Measurements from ENCODE around the gene OR1N1.

OR1N1 gene

DNA sequence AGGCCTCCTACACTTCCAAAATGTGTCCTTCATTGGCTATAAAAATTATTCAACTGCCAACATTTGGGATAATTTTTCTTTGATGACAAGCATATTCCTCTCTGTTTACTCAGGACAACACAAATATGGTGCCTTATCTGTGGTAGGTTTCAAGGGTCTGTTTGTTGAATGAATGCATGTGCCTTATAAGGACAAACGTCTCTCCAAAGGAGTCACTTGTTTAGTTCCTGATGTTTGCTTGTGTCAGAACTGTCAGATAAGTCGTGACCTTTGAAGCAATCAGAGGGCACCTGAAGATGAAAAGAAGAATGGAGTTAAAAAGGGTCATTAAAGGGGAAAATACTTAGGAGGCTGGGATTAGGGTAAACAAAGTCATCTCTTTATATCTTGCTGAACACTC lies 20.1 kb downstream of the OR1N1 start:
- TF ChIP-seq GATA3 (IDR thresholded peaks at IDR 0.05; ENCODE audit: low read depth, low read length): no peak
- no peak for TF ChIP-seq GATA2 (IDR thresholded peaks at IDR 0.05; ENCODE audit: low read depth, low read length)

DNA sequence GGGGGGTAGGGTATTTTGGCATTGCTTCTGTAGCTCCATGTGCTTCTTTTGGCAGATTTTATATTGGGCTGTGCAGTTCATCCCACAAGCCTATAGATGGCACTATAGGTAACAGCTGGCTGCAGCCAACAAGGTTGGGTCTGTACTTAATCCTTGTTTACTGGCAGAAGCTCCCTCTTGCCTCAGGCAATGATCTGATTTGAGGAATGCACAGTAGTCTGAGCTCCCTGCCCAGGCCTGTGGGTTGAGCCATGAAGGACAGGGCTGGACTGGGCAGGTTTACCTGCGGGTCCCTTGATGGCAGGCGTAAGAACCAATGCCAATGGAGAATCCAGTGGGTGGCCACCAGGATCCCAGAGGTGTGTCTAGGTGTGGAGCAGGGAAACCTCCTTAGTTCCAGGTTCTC lies 28.2 kb downstream of the OR1N1 start:
- TF ChIP-seq GATA3 (IDR thresholded peaks at IDR 0.05; ENCODE audit: low read depth, low read length): no peak
- no peak for TF ChIP-seq GATA2 (IDR thresholded peaks at IDR 0.05; ENCODE audit: low read depth, low read length)

DNA sequence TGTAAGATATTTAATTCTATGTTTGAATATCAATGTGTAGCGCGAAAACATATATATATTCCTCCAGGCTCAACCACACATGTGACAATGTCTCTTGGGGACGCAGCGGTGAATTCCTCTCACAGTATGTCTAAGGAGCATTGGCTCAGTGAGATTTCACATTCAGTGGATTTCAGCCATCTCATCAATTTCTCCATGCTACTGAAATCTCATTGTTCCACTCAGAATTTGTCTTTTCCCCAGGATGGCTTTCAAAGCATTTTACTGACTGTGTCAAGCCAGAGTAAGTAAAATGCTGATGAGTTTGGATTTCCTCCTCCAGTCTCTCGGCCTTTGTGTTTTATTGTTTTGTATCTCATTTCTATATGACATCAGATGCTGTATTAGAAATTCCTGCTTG lies 48.0 kb downstream of the OR1N1 start:
- TF ChIP-seq GATA2 (IDR thresholded peaks at IDR 0.05; ENCODE audit: low read depth, low read length) (no peak), GATA3 (IDR thresholded peaks at IDR 0.05; ENCODE audit: low read depth, low read length) (no peak)

DNA sequence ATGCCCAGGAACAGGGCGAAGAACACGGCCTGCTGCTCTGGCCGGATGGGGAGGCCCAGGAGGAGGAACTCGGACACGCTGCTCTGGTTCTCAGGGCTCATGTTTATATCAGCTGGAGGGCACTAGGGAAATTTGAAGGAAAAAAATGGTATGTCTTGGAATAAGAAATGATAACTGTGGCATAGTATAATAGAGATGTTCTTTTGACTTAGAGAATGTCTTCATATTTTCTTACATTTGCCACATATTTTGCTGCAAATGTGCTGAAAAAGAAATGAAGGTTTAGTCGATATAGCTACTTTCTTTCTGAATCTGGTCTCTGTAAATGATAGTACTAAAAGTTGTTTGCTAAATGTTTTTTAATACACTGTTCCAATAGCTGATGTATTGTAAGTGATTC lies 49.3 kb downstream of the OR1N1 start, which contains the start of gene OR1J1:
OR1J1 (minus strand) TSS at position 101 of the 400 bp plus-strand sequence; CDS start at position 101, 0 bp downstream.
- no peak for TF ChIP-seq GATA3 (IDR thresholded peaks at IDR 0.05; ENCODE audit: low read depth, low read length)
- no peak for TF ChIP-seq GATA2 (IDR thresholded peaks at IDR 0.05; ENCODE audit: low read depth, low read length)

DNA sequence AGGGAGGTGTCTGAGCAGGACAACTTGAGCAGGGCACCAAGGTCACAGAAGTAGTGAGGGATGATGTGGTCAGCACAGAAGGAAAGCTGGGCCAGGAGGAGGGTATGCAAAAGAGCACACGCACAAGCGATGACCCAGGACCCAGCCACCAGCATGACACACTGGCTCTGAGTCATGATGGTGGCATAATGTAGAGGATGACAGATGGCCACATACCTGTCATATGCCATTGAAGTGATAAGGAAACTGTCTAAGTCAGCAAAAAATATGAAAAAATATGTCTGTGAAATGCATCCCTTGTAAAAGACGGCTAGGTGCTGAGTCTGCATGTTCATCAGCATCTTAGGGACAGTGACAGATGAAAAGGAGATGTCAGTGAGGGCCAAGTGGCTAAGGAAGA lies 49.7 kb downstream of the OR1N1 start:
- TF ChIP-seq GATA2 (IDR thresholded peaks at IDR 0.05; ENCODE audit: low read depth, low read length) (no peak), GATA3 (IDR thresholded peaks at IDR 0.05; ENCODE audit: low read depth, low read length) (no peak)

All from SH-SY5Y (cell line).